A673 (cell line): Measurements from ENCODE around the gene RANBP10. TPM values are rescaled to one million over a fixed set of nuclear protein-coding genes. Genes with fewer than 3 reads are reported as not detected.

Source experiments
- BruUV-seq: library from RNA; stranded (reverse); fragments of 400-500 nt; replicated peaks from 2 replicates; lab custom pipeline; 2021; lab: Mats Ljungman, UMichigan
- CTCF ChIA-PET: fragments of 300-600 bp; sonication (Branson Sonifier 250); formaldehyde crosslinking; loops from one replicate; lab custom pipeline; 2022; ENCODE audit warnings: antibody characterized with exemption; lab: Charles Lee
- POLR2A ChIA-PET: fragments of 300-600 bp; sonication (Branson Sonifier 250); formaldehyde crosslinking; loops from one replicate; lab custom pipeline; 2022; ENCODE audit warnings: antibody characterized with exemption; ENCODE audit not compliant: low non-redundant PET; lab: Charles Lee
- DNase-seq: peaks from one replicate; pipeline ENCODE4 v3.0.0-alpha.2; 2015; ENCODE audit warnings: low spot score
- H3K27ac ChIP-seq: fragments of 200-600 bp; sonication (generic); 2 replicates; pipeline ENCODE4 v1.5.1; 2016; ENCODE audit warnings: mixed run types, low read depth, mild to moderate bottlenecking, mixed read lengths, antibody characterized with exemption, low read length; ENCODE audit not compliant: poor library complexity, severe bottlenecking
- H3K27me3 ChIP-seq: fragments of 200-600 bp; sonication (generic); replicated peaks from 2 replicates; pipeline ENCODE4 v1.6.1; 2017; ENCODE audit warnings: mixed run types, low read depth, mild to moderate bottlenecking, mixed read lengths, antibody characterized with exemption, low read length; ENCODE audit not compliant: insufficient read depth, poor library complexity
- H3K36me3 ChIP-seq: fragments of 200-600 bp; sonication (generic); 2 replicates; pipeline ENCODE4 v1.6.1; 2016; ENCODE audit warnings: mixed run types, mild to moderate bottlenecking, mixed read lengths, antibody characterized with exemption, low read length; ENCODE audit not compliant: insufficient read depth, poor library complexity, severe bottlenecking
- H3K4me1 ChIP-seq: fragments of 200-600 bp; sonication (generic); 2 replicates; pipeline ENCODE4 v1.6.1; 2017; ENCODE audit warnings: mixed run types, mild to moderate bottlenecking, mixed read lengths, antibody characterized with exemption, low read length; ENCODE audit not compliant: insufficient read depth, poor library complexity, severe bottlenecking
- H3K4me3 ChIP-seq: fragments of 200-600 bp; sonication (generic); 2 replicates; pipeline ENCODE4 v1.5.1; 2016; ENCODE audit warnings: low read depth, mixed run types, mild to moderate bottlenecking, mixed read lengths, low read length; ENCODE audit not compliant: poor library complexity, severe bottlenecking
- H3K9me3 ChIP-seq: fragments of 200-600 bp; sonication (generic); 2 replicates; pipeline ENCODE4 v1.6.1; 2016; ENCODE audit warnings: mixed run types, low read depth, mild to moderate bottlenecking, mixed read lengths, antibody characterized with exemption, low read length; ENCODE audit not compliant: poor library complexity, severe bottlenecking
- CTCF ChIP-seq: fragments of 300-800, 200-600 bp; sonication (generic); conservative IDR thresholded peaks from 2 replicates; pipeline ENCODE4 v1.5.1; 2017; ENCODE audit warnings: low read depth, mild to moderate bottlenecking, antibody characterized with exemption, low read length, moderate library complexity, mixed read lengths
- EZH2 ChIP-seq: fragments of 200-600 bp; sonication (generic); IDR thresholded peaks from 2 replicates; pipeline ENCODE4 v1.6.1; 2017; ENCODE audit warnings: borderline replicate concordance, low read depth, mild to moderate bottlenecking, mixed read lengths, antibody characterized with exemption, low read length; ENCODE audit not compliant: poor library complexity, severe bottlenecking
- intact Hi-C: fragments of 100-400 bp; cut with micrococcal nuclease; formaldehyde crosslinking; loops from one replicate; pipeline ENCODE4 v1.10.0; 2022; ENCODE audit not compliant: unreplicated experiment
- total RNA-seq: library from RNA; stranded (reverse); gene quantifications from 2 replicates; pipeline ENCODE4 v1.2.3, GENCODE V29; 2021

The RANBP10 gene
- total RNA-seq, 1 experiment from 2014 or later, result 28.0 TPM

- POLR2A ChIA-PET, result no interaction called here
- H3K9me3 ChIP-seq, result no peaks in the 10 kb centered on the region
- H3K27ac ChIP-seq, result no peak overlapping the region
- no peak for DNase-seq
- BruUV-seq, result no TSS peak
- H3K4me3 ChIP-seq, result no peak overlapping the region
- CTCF ChIA-PET, result no interaction called here
- no peaks in the 10 kb centered on the region for H3K4me1 ChIP-seq
- peaks cover 1% of the 10 kb centered on the region for H3K36me3 ChIP-seq
- TF ChIP-seq EZH2 (no peak), CTCF (no peak)
- H3K27me3 ChIP-seq, result no peaks in the 10 kb centered on the region
- intact Hi-C loops, result no loop called here
Observed at GRCh38 chr16:67736858-67737257, 69.5 kb downstream of the RANBP10 start.

GRCh38 chr16:67734731-67735201 is 71.6 kb downstream of the RANBP10 start:
- no peak overlapping the region for H3K4me3 ChIP-seq
- TF ChIP-seq CTCF, result no peak
- TF ChIP-seq EZH2, result no peak
- no peaks in the 10 kb centered on the region for H3K4me1 ChIP-seq
- ChIA-PET POLR2A (no interaction called here), CTCF (no interaction called here)
- intact Hi-C loops, result no loop called here
- H3K27ac ChIP-seq, result no peak overlapping the region
- H3K36me3 ChIP-seq, result peaks cover 13% of the 10 kb centered on the region
- no peak for DNase-seq
- no peaks in the 10 kb centered on the region for H3K9me3 ChIP-seq
- no peaks in the 10 kb centered on the region for H3K27me3 ChIP-seq
- BruUV-seq, result no TSS peak

GRCh38 chr16:67733734-67734470 is 72.5 kb downstream of the RANBP10 start:
- Histone ChIP-seq H3K27me3 (no peaks in the 10 kb centered on the region), H3K36me3 (peaks cover 22% of the 10 kb centered on the region), H3K4me3 (no peak overlapping the region), H3K27ac (no peak overlapping the region), H3K9me3 (no peaks in the 10 kb centered on the region), H3K4me1 (no peaks in the 10 kb centered on the region)
- ChIA-PET CTCF (no interaction called here), POLR2A (no interaction called here)
- peak; percentile 10 for DNase-seq
- intact Hi-C loops, result no loop called here
- TF ChIP-seq CTCF (no peak), EZH2 (no peak)
- no TSS peak for BruUV-seq
